Cerebellar nuclear complex (tissue), 1 donor: ENCODE measurements around the gene LRCH1.

Experiments
- DNase-seq, 2 experiments: peaks; one replicate each; lab custom pipeline; 2025; lab: John Stamatoyannopoulos, UW

Gene LRCH1

GRCh38 chr13:46615888-46616531 lies 63.0 kb downstream of the LRCH1 start:
- DNase-seq: no peak

GRCh38 chr13:46617229-46617721 lies 64.3 kb downstream of the LRCH1 start:
- no peak for DNase-seq

- no peak for DNase-seq
Measured at GRCh38 chr13:46617885-46618284, 64.9 kb downstream of the LRCH1 start.

GRCh38 chr13:46618694-46619254 lies 65.8 kb downstream of the LRCH1 start:
- no peak for DNase-seq

GRCh38 chr13:46620029-46620428 lies 67.1 kb downstream of the LRCH1 start:
- DNase-seq: no peak

GRCh38 chr13:46620471-46620870 lies 67.5 kb downstream of the LRCH1 start:
- no peak for DNase-seq

- no peak for DNase-seq
Measured at GRCh38 chr13:46621133-46621532, 68.2 kb downstream of the LRCH1 start.

GRCh38 chr13:46621792-46622629 lies 69.0 kb downstream of the LRCH1 start:
- no peak for DNase-seq

GRCh38 chr13:46622630-46623256 lies 69.8 kb downstream of the LRCH1 start:
- DNase-seq: peak; percentile 42 to 80

GRCh38 chr13:46624353-46624752 lies 71.4 kb downstream of the LRCH1 start:
- no peak for DNase-seq

GRCh38 chr13:46624821-46625220 lies 71.9 kb downstream of the LRCH1 start:
- no peak for DNase-seq

- no peak for DNase-seq
Measured at GRCh38 chr13:46627462-46627861, 74.5 kb downstream of the LRCH1 start.

GRCh38 chr13:46628622-46629365 lies 75.8 kb downstream of the LRCH1 start:
- DNase-seq: no peak

- DNase-seq: no peak
Measured at GRCh38 chr13:46629811-46630413, 76.9 kb downstream of the LRCH1 start.

GRCh38 chr13:46630431-46631178 lies 77.6 kb downstream of the LRCH1 start:
- DNase-seq: no peak

GRCh38 chr13:46631179-46631542 lies 78.2 kb downstream of the LRCH1 start:
- DNase-seq: no peak

GRCh38 chr13:46632176-46632575 lies 79.2 kb downstream of the LRCH1 start:
- DNase-seq: no peak

- no peak for DNase-seq
Measured at GRCh38 chr13:46633416-46633815, 80.4 kb downstream of the LRCH1 start.

GRCh38 chr13:46636451-46636850 lies 83.5 kb downstream of the LRCH1 start:
- no peak for DNase-seq

- no peak for DNase-seq
Measured at GRCh38 chr13:46637213-46637612, 84.2 kb downstream of the LRCH1 start.

- DNase-seq: no peak
Measured at GRCh38 chr13:46638262-46638661, 85.3 kb downstream of the LRCH1 start.
